Measurements from ENCODE around the gene R3HDM2. TPM values are rescaled to one million over a fixed set of nuclear protein-coding genes. Genes with fewer than 3 reads are reported as not detected.

The R3HDM2 gene
- total RNA-seq, 2 donors from 2014 or later, result 101 to 115 TPM

DNA sequence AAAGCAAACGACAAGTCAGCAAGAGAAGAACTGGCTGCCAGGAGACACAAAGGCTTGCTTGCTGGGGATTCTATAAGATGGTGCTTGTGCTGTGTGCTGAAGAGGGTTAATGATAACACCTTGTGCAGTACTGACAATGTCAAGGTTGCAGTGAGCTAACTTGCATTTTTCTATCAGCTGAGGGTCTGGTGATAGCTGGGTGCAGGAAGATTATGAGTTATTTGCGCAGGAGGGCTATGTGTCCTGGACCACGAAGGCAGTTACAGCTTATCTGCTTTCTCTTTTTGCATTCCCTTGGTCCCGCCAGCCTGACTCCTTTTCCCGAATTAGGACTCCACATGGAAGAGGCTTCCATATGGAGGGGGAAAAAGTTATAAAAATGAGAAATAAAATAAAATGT lies 42.4 kb downstream of the R3HDM2 start:
- H3K9me3 ChIP-seq (ENCODE audit: control insufficient read depth, low read length, poor library complexity, severe bottlenecking), result no peaks in the 10 kb centered on the region
- ATAC-seq (no peak), DNase-seq (no peak)
- peaks cover 2% of the 10 kb centered on the region for H3K4me1 Mint-ChIP-seq
- H3K27me3 Mint-ChIP-seq, result no peaks in the 10 kb centered on the region
- H3K4me3 Mint-ChIP-seq, result no peak overlapping the region
- peaks cover 4% of the 10 kb centered on the region for H3K36me3 Mint-ChIP-seq (ENCODE audit: low read depth)
- H3K27ac Mint-ChIP-seq, result peak overlapping the region; percentile 69

DNA sequence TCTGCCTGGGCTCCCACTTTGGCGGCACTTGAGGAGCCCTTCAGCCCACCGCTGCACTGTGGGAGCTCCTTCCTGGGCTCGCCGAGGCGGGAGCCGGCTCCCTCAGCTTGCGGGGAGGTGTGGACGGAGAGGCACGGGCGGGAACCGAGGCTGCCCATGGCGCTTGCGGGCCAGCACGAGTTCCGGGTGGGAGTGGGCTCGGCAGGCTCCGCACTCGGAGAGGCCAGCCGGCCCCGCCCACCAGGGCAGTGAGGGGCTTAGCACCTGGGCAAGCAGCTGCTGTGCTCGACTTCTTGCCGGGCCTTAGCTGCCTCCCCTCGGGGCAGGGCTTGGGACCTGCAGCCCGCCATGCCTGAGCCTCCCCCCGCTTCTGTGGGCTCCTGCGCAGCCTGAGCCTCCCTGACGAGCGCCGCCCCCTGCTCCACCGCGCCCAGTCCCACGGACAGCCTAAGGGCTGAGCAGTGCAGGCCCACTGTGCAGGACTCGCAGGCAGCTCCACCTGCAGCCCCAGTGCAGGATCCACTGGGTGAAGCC lies 44.6 kb downstream of the R3HDM2 start:
- Mint-ChIP-seq H3K4me3 (no peak overlapping the region), H3K4me1 (peaks cover 2% of the 10 kb centered on the region), H3K27ac (no peak overlapping the region), H3K27me3 (no peaks in the 10 kb centered on the region), H3K36me3 (ENCODE audit: low read depth) (peaks cover 4% of the 10 kb centered on the region)
- no peaks in the 10 kb centered on the region for H3K9me3 ChIP-seq (ENCODE audit: control insufficient read depth, low read length, poor library complexity, severe bottlenecking)
- ATAC-seq (no peak), DNase-seq (no peak)

DNA sequence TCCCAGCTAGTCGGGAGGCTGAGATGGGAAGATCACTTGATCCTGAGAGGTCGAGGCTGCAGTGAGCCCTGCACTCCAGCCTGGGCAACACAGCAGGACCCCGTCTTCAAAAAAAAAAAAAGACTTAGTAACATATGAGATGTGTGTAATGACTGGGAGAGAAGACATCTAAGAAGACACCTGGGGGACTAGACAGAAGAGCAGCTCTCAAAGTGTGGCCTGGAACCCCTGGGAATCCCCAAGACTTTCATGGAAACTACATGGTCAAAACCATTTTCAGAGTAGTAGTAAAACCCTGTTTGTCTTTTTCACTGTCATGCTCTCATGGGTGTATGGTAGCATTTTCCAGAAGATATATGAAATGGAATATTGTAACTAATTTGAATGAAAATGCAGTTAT lies 45.3 kb downstream of the R3HDM2 start:
- no peaks in the 10 kb centered on the region for H3K27me3 Mint-ChIP-seq
- no peaks in the 10 kb centered on the region for H3K9me3 ChIP-seq (ENCODE audit: control insufficient read depth, low read length, poor library complexity, severe bottlenecking)
- ATAC-seq, result no peak
- no peak overlapping the region for H3K27ac Mint-ChIP-seq
- no peak overlapping the region for H3K4me3 Mint-ChIP-seq
- peaks cover 4% of the 10 kb centered on the region for H3K4me1 Mint-ChIP-seq
- H3K36me3 Mint-ChIP-seq (ENCODE audit: low read depth), result peaks cover 4% of the 10 kb centered on the region
- DNase-seq, result no peak

- H3K9me3 ChIP-seq (ENCODE audit: control insufficient read depth, low read length, poor library complexity, severe bottlenecking), result no peaks in the 10 kb centered on the region
- H3K4me1 Mint-ChIP-seq, result peaks cover 8% of the 10 kb centered on the region
- H3K27ac Mint-ChIP-seq, result peak overlapping the region; percentile 16
- no peaks in the 10 kb centered on the region for H3K27me3 Mint-ChIP-seq
- no peak for DNase-seq
- no peak for ATAC-seq
- peaks cover 4% of the 10 kb centered on the region for H3K36me3 Mint-ChIP-seq (ENCODE audit: low read depth)
- no peak overlapping the region for H3K4me3 Mint-ChIP-seq
Measured at GRCh38 chr12:57384478-57384877, 46.4 kb downstream of the R3HDM2 start.

- DNase-seq, result no peak
- H3K9me3 ChIP-seq (ENCODE audit: control insufficient read depth, low read length, poor library complexity, severe bottlenecking), result no peaks in the 10 kb centered on the region
- Mint-ChIP-seq H3K27ac (peak overlapping the region; percentile 14), H3K4me3 (no peak overlapping the region), H3K4me1 (peaks cover 9% of the 10 kb centered on the region), H3K36me3 (ENCODE audit: low read depth) (no peaks in the 10 kb centered on the region), H3K27me3 (no peaks in the 10 kb centered on the region)
- ATAC-seq, result no peak
Measured at GRCh38 chr12:57381693-57382220, 49.1 kb downstream of the R3HDM2 start.

- H3K4me1 Mint-ChIP-seq, result peaks cover 9% of the 10 kb centered on the region
- no peak overlapping the region for H3K4me3 Mint-ChIP-seq
- H3K9me3 ChIP-seq (ENCODE audit: control insufficient read depth, low read length, poor library complexity, severe bottlenecking), result no peaks in the 10 kb centered on the region
- no peaks in the 10 kb centered on the region for H3K27me3 Mint-ChIP-seq
- DNase-seq (no peak), ATAC-seq (no peak)
- no peak overlapping the region for H3K27ac Mint-ChIP-seq
- no peaks in the 10 kb centered on the region for H3K36me3 Mint-ChIP-seq (ENCODE audit: low read depth)
Measured at GRCh38 chr12:57380300-57380699, 50.5 kb downstream of the R3HDM2 start.

DNA sequence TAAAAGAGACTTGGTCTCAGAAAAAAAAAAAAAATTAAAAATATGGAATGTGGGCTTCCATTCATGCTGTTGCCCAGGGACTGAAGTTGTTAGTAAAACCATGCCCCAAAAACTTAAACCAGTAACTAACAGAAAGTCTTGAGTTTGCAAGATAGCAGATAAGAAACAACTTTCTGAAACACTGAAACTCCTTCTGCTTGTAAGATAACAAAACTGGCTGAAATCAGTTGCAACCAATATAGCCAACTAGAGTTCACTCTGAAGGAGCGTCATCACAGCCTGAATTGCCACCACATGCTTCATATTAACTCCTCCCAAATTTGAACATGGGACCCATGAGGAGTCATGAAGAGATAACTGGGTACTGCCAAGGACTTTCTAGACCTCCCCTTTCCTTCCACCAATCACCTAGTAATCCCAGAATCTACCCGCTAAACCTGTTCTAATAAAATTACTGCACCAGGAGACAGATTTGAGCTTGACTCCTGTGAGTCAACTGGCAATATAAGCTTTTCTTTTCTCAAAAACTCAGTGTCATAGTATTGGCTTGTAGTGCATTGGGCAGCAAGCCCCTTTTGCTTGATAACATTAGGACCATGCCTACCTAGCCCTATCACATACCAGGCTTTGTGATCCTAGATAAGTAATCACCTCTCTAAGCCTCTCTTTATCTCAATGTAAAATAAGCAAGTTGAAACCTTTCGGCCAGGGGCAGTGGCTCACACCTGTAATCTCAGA lies 53.6 kb downstream of the R3HDM2 start:
- Mint-ChIP-seq H3K27me3 (no peaks in the 10 kb centered on the region), H3K4me1 (peaks cover 9% of the 10 kb centered on the region), H3K4me3 (no peak overlapping the region), H3K27ac (no peak overlapping the region), H3K36me3 (ENCODE audit: low read depth) (no peaks in the 10 kb centered on the region)
- DNase-seq, result no peak
- H3K9me3 ChIP-seq (ENCODE audit: control insufficient read depth, low read length, poor library complexity, severe bottlenecking), result no peaks in the 10 kb centered on the region
- ATAC-seq, result no peak

- H3K27ac Mint-ChIP-seq, result no peak overlapping the region
- H3K36me3 Mint-ChIP-seq (ENCODE audit: low read depth), result no peaks in the 10 kb centered on the region
- H3K9me3 ChIP-seq (ENCODE audit: control insufficient read depth, low read length, poor library complexity, severe bottlenecking), result no peaks in the 10 kb centered on the region
- peaks cover 5% of the 10 kb centered on the region for H3K4me1 Mint-ChIP-seq
- DNase-seq (no peak), ATAC-seq (no peak)
- H3K27me3 Mint-ChIP-seq, result no peaks in the 10 kb centered on the region
- no peak overlapping the region for H3K4me3 Mint-ChIP-seq
Measured at GRCh38 chr12:57372233-57372632, 58.6 kb downstream of the R3HDM2 start.

DNA sequence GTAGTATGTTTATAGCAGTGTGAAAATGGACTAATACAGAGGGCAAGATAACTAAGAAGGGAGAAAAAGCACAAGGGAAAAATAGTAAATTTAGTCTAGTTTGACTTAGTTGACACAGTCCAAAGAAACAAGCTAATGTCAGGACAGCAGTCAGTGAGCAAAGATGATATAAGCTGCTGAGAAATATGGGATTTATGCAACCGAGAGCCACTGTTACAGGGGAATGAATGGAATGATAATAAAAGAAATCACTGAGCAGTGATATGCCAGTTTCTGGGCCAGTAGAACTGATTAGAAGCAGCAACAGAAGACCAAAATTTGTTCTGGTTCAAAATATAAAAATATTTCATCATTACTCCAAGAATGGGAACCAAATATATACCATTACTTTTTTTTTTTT lies 60.1 kb downstream of the R3HDM2 start:
- peaks cover 5% of the 10 kb centered on the region for H3K4me1 Mint-ChIP-seq
- H3K4me3 Mint-ChIP-seq, result no peak overlapping the region
- DNase-seq, result no peak
- no peak overlapping the region for H3K27ac Mint-ChIP-seq
- no peaks in the 10 kb centered on the region for H3K9me3 ChIP-seq (ENCODE audit: control insufficient read depth, low read length, poor library complexity, severe bottlenecking)
- no peaks in the 10 kb centered on the region for H3K36me3 Mint-ChIP-seq (ENCODE audit: low read depth)
- H3K27me3 Mint-ChIP-seq, result no peaks in the 10 kb centered on the region
- ATAC-seq, result no peak

DNA sequence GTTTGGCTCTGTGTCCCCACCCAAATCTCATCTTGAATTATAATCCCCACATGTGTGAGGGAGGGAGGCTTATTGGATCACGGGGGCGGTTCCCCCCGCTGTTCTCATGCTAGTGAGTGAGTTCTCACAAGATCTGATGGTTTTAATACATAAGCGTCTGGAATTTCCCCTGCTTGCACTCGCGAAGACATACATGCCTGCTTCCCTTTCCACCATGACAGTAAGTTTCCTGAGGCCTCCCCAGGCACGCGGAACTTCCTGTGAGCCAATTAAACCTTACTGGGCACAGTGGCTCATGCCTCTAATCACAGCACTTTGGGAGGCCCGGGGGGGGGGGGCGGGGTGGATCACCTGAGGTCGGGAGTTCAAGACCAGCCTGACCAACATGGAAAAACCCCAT lies 60.8 kb downstream of the R3HDM2 start:
- Mint-ChIP-seq H3K4me1 (peaks cover 5% of the 10 kb centered on the region), H3K27me3 (no peaks in the 10 kb centered on the region), H3K4me3 (no peak overlapping the region), H3K36me3 (ENCODE audit: low read depth) (no peaks in the 10 kb centered on the region), H3K27ac (no peak overlapping the region)
- ATAC-seq (no peak), DNase-seq (no peak)
- H3K9me3 ChIP-seq (ENCODE audit: control insufficient read depth, low read length, poor library complexity, severe bottlenecking), result no peaks in the 10 kb centered on the region

DNA sequence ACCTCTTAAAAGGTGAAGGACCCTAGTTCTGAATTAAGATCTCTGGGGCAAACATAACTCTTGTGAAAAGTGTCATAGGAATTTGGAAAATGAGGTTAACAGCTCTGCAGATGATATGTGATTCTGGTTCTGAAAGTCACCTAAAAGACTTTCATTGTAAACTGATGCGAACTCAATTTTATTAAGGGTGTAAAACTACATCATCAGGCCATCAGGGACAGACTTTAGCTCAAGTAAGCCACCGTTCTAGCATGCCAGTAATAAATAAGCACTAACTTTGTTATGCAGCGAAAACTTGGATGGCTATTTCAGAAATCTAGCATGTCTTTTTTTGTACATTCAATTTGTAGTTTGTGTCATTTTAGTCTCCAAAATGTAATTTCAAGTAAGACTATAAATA lies 61.6 kb downstream of the R3HDM2 start:
- Mint-ChIP-seq H3K27ac (no peak overlapping the region), H3K36me3 (ENCODE audit: low read depth) (no peaks in the 10 kb centered on the region), H3K4me3 (no peak overlapping the region), H3K4me1 (peaks cover 5% of the 10 kb centered on the region), H3K27me3 (no peaks in the 10 kb centered on the region)
- no peaks in the 10 kb centered on the region for H3K9me3 ChIP-seq (ENCODE audit: control insufficient read depth, low read length, poor library complexity, severe bottlenecking)
- no peak for ATAC-seq
- no peak for DNase-seq

DNA sequence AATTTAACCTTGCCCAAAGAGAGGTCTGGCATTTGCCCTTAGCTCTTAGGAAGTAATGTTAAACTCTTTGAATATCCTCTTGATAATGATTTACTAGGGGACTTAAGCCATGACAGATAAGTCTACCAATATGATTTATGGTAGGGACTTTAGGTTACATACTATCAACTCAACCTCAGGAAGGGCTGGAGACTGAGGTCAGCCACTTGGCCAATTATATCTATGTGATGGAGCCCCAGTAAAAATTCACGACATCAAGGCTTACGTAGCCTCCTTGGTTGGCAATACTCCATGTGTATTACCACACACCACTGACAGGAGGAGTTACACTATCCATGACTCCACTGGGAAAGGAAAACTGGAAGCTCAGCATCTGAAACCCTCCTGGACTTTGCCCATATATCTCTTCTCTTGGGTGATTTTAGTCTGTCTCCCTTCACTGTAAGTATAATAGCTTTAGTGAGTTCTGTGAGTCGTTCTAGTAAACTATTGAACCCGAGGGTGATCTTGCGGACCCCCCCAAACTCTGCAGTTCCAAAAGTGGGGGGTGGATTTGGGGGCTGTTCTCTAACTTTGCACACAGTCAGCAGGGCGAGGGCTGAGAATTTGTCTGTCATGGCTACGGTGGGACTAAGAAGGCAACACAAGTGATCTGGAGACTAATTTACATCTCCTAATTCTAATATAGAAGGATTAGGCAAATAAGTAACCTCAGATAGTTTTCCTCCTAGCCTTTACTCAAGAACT lies 62.3 kb downstream of the R3HDM2 start:
- Mint-ChIP-seq H3K4me3 (no peak overlapping the region), H3K27ac (no peak overlapping the region), H3K4me1 (peaks cover 5% of the 10 kb centered on the region), H3K36me3 (ENCODE audit: low read depth) (no peaks in the 10 kb centered on the region), H3K27me3 (no peaks in the 10 kb centered on the region)
- H3K9me3 ChIP-seq (ENCODE audit: control insufficient read depth, low read length, poor library complexity, severe bottlenecking), result no peaks in the 10 kb centered on the region
- DNase-seq (no peak), ATAC-seq (no peak)

DNA sequence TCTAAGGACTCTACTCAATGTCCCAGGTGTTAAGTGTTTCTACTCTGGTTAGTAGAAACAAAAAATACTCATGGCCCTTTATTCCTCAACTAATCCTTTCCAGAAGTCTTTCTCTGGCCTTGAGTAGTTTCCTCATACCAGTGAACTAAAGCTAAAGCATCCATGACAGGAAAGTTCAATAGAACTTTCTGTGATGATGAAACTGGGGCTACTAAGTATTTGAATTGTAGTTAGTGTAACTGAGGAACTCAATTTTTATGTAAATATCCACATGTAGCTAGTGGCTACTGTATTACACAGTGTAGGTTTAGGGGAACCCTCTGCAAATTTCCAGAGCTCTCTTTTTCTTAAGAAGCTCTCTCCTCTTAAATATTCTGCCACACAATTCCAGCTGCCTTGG lies 63.7 kb downstream of the R3HDM2 start:
- no peak for ATAC-seq
- Mint-ChIP-seq H3K4me3 (no peak overlapping the region), H3K4me1 (peaks cover 5% of the 10 kb centered on the region), H3K27me3 (no peaks in the 10 kb centered on the region), H3K36me3 (ENCODE audit: low read depth) (no peaks in the 10 kb centered on the region), H3K27ac (no peak overlapping the region)
- H3K9me3 ChIP-seq (ENCODE audit: control insufficient read depth, low read length, poor library complexity, severe bottlenecking), result no peaks in the 10 kb centered on the region
- no peak for DNase-seq

All from T-helper 17 cell (primary cell).